Measurements from ENCODE around the gene LTA. TPM values are rescaled to one million over a fixed set of nuclear protein-coding genes. Genes with fewer than 3 reads are reported as not detected.
A peak's percentile ranks its signal among the peaks of the same experiment; 100 is the strongest.

Gene LTA
- total and polyA plus RNA-seq, 2 donors (not counting 3 experiments of a cell fraction or from before 2014, with no cell fraction given) = 0.46 TPM; not detected in 1

DNA sequence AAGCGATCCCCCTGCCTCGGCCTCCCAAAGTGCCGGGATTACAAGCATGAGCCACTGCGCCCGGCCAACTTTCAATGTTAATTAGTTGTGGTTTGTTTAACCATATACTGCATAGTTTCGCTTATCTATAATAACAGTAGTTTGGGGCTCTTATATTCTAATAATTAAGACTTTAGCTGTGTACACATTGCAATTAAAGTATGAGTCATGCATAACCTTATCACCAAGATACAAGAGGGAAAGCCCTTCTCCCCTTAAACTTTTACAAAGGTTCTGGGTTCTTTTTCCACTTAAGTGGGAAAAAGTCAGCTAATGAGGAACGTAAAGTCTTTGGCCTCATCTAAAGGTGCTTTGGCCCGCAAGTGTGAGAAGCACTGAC lies 46.5 kb upstream of the LTA start:
- H2AFZ ChIP-seq (ENCODE audit: low read depth, low read length) = peak overlapping the region; percentile 40
- no peaks in the 10 kb centered on the region for H3K79me2 ChIP-seq (ENCODE audit: control insufficient read depth, insufficient read depth, low read length)
- TF ChIP-seq EZH2 (IDR thresholded peaks at IDR 0.05; ENCODE audit: borderline replicate concordance, low read depth, low read length, severe bottlenecking) = no peak
- TF ChIP-seq JUN (IDR thresholded peaks at IDR 0.05; ENCODE audit: borderline replicate concordance, insufficient read depth, insufficient read length, low read depth) = peak; percentile 29
- TF ChIP-seq MYC (IDR thresholded peaks at IDR 0.05; ENCODE audit: low read depth, low read length) = no peak
- TF ChIP-seq, protein P1, sequence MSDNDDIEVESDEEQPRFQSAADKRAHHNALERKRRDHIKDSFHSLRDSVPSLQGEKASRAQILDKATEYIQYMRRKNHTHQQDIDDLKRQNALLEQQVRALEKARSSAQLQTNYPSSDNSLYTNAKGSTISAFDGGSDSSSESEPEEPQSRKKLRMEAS (IDR thresholded peaks at IDR 0.05; ENCODE audit: insufficient read depth, insufficient read length) = no peak
- TF ChIP-seq POLR2A (IDR thresholded peaks at IDR 0.05; ENCODE audit: low read depth, low read length) = no peak
- TF ChIP-seq, protein P2, sequence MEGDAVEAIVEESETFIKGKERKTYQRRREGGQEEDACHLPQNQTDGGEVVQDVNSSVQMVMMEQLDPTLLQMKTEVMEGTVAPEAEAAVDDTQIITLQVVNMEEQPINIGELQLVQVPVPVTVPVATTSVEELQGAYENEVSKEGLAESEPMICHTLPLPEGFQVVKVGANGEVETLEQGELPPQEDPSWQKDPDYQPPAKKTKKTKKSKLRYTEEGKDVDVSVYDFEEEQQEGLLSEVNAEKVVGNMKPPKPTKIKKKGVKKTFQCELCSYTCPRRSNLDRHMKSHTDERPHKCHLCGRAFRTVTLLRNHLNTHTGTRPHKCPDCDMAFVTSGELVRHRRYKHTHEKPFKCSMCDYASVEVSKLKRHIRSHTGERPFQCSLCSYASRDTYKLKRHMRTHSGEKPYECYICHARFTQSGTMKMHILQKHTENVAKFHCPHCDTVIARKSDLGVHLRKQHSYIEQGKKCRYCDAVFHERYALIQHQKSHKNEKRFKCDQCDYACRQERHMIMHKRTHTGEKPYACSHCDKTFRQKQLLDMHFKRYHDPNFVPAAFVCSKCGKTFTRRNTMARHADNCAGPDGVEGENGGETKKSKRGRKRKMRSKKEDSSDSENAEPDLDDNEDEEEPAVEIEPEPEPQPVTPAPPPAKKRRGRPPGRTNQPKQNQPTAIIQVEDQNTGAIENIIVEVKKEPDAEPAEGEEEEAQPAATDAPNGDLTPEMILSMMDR (IDR thresholded peaks at IDR 0.05; ENCODE audit: extremely low read depth in 1 of 2, insufficient read depth in 1 of 2, low read depth in 1 of 2, low read length in 2 of 2) = no peak
- TF ChIP-seq GATA2 (IDR thresholded peaks at IDR 0.05; ENCODE audit: insufficient read depth, insufficient read length, low read depth, low read length) = no peak
- TF ChIP-seq FOS (IDR thresholded peaks at IDR 0.05; ENCODE audit: borderline replicate concordance, insufficient read depth, low read length) = peak; percentile 9
- TF ChIP-seq POLR2AphosphoS5 (IDR thresholded peaks at IDR 0.05; ENCODE audit: insufficient read depth, low read depth, low read length) = no peak
- H3K27ac ChIP-seq (ENCODE audit: insufficient read depth, low read depth, low read length) = peak overlapping the region; percentile 98
- H3K9ac ChIP-seq (replicated peaks; ENCODE audit: extremely low read depth, insufficient read depth, low read length) = peak overlapping the region; percentile 62
- no peaks in the 10 kb centered on the region for H3K27me3 ChIP-seq (ENCODE audit: control insufficient read depth in 2 of 2, insufficient read depth in 2 of 2, low read length in 2 of 2)
- H3K4me2 ChIP-seq (ENCODE audit: insufficient read depth, low read length) = peak overlapping the region; percentile 68
- FAIRE-seq = no peak
- intact Hi-C loops (cut with micrococcal nuclease) = no loop called here
- dilution Hi-C loops (cut with MboI; ENCODE audit: extremely low pct_ligation_motif_present, low sequenced_read_pairs) = no loop called here
- H4K20me1 ChIP-seq (replicated peaks; ENCODE audit: control insufficient read depth, extremely low read depth, insufficient read depth, low read length) = no peaks in the 10 kb centered on the region
- H3K9me1 ChIP-seq (replicated peaks; ENCODE audit: control insufficient read depth, extremely low read depth, insufficient read depth, low read length) = no peaks in the 10 kb centered on the region
- no peak for DNase-seq (ENCODE audit: low read depth, low spot score)
- no peaks in the 10 kb centered on the region for H3K9me3 ChIP-seq (replicated peaks; ENCODE audit: control insufficient read depth, insufficient read depth, low read length)
- H3K4me3 ChIP-seq (replicated peaks in 1 of 3; ENCODE audit: insufficient read depth in 1 of 3, low read depth in 1 of 3, low read length in 3 of 3) = no peak overlapping the region
- ChIA-PET CTCF (interaction anchor here (1.1 to 5.4 kb wide), 4 partner anchors 9 to 32 kb away, joined by 3 to 29 read pairs (median 4); no protein-coding TSS in a partner anchor), POLR2A (no interaction called here)
- peaks cover 2 to 6% of the 10 kb centered on the region in 2 experiments for H3K36me3 ChIP-seq (ENCODE audit: control insufficient read depth in 2 of 2, extremely low read depth in 1 of 2, insufficient read depth in 2 of 2, low read length in 2 of 2)
- BruUV-seq (replicated peaks) = no TSS peak
- peaks cover 24% of the 10 kb centered on the region for H3K4me1 ChIP-seq (ENCODE audit: control insufficient read depth, extremely low read depth, insufficient read depth, low read length)
